K562 (cell line): Measurements from ENCODE around the gene TREX2. TPM values are rescaled to one million over a fixed set of nuclear protein-coding genes. Genes with fewer than 3 reads are reported as not detected.

Source experiments
- BCOR ChIP-seq: fragments of 450-650 bp; IDR thresholded peaks from 2 replicates; pipeline ENCODE4 v1.6.1; 2016
- CHD2 ChIP-seq: IDR thresholded peaks from 2 replicates; pipeline ENCODE4 v1.6.1; 2011; ENCODE audit warnings: low read depth, low read length
- ELF1 ChIP-seq: fragments of 200-800 bp; sonication (Bioruptor generic); IDR thresholded peaks from 2 replicates; pipeline ENCODE4 v1.6.1; 2016; ENCODE audit warnings: missing genetic modification characterization, missing compliant biosample characterization
- HNRNPH1 ChIP-seq: fragments of 200-400 bp; formaldehyde crosslinking; optimal IDR thresholded peaks from 2 replicates; pipeline ENCODE3; 2017; ENCODE audit warnings: low read depth, mild to moderate bottlenecking, low read length, moderate library complexity
- JUNB ChIP-seq: fragments of 450-650 bp; formaldehyde crosslinking; conservative IDR thresholded peaks from 2 replicates; pipeline ENCODE4 v1.4.0; 2020; ENCODE audit warnings: mild to moderate bottlenecking
- KLF1 ChIP-seq: fragments of 450-650 bp; IDR thresholded peaks from 2 replicates; pipeline ENCODE4 v1.6.1; 2016; ENCODE audit warnings: missing genetic modification characterization, missing compliant biosample characterization
- KLF13 ChIP-seq: fragments of 450-650 bp; IDR thresholded peaks from 2 replicates; pipeline ENCODE4 v1.6.1; 2016; ENCODE audit warnings: missing genetic modification characterization, low read depth, mild to moderate bottlenecking, missing compliant biosample characterization, moderate library complexity, borderline replicate concordance
- POLR2G ChIP-seq: fragments of 200-400 bp; formaldehyde crosslinking; IDR thresholded peaks from 2 replicates; pipeline ENCODE4 v1.6.1; 2017; ENCODE audit warnings: low read depth, mild to moderate bottlenecking, antibody characterized with exemption, low read length, moderate library complexity
- RAD51 ChIP-seq: fragments of 450-650 bp; IDR thresholded peaks from 2 replicates; pipeline ENCODE4 v1.7.1; 2016; ENCODE audit warnings: low read depth, mild to moderate bottlenecking, borderline replicate concordance
- RBM39 ChIP-seq: fragments of 200-400 bp; formaldehyde crosslinking; optimal IDR thresholded peaks from 2 replicates; pipeline ENCODE3; 2018; ENCODE audit warnings: low read depth, low read length
- SLC30A9 ChIP-seq: fragments of 250-450 bp; sonication (Bioruptor Pico); IDR thresholded peaks from 2 replicates; pipeline ENCODE4 v1.8.0; 2022; ENCODE audit warnings: mild to moderate bottlenecking, moderate library complexity
- XRCC5 ChIP-seq: fragments of 200-400 bp; formaldehyde crosslinking; IDR thresholded peaks from 2 replicates; pipeline ENCODE4 v1.6.1; 2017; ENCODE audit warnings: low read depth, mild to moderate bottlenecking, low read length
- ZFP36 ChIP-seq: fragments of 150-350 bp; IDR thresholded peaks from 2 replicates; pipeline ENCODE4 v1.6.1; 2018; ENCODE audit warnings: low read length, low read depth; ENCODE audit not compliant: partially characterized antibody
- ZNF766 ChIP-seq: fragments of 200-800 bp; sonication (Bioruptor generic); conservative IDR thresholded peaks from 2 replicates; pipeline ENCODE4 v1.6.1; 2016; ENCODE audit warnings: missing genetic modification characterization, missing compliant biosample characterization
- polyA plus RNA-seq, 8 experiments: library from polyadenylated mRNA; depleted of rRNA in 4 of 8; stranded (reverse) in 5 of 8; unstranded in 3 of 8; fragments of >200 nt; fragmentation: Nextera tagmentation in 2 of 8; fragmentation: Illumina TruSeq in 1 of 8; extraction: Ambion mirVana in 2 of 8; extraction: Trizol in 1 of 8; gene quantifications; 2 replicates each; pipeline versions ENCODE4 v1.2.1 to v1.2.3, GENCODE V29; 2011 to 2014; ENCODE audit warnings: inconsistent platforms in 1 of 8, missing spikeins in 1 of 8
- total RNA-seq, 7 experiments: library from RNA; depleted of rRNA in 6 of 7; stranded (reverse); fragments of >200 nt in 6 of 7; fragmentation: Illumina TruSeq in 2 of 7; extraction: Trizol in 2 of 7; gene quantifications; 2 replicates each; pipeline versions ENCODE4 v1.2.1 to v1.2.3, GENCODE V29; 2011 to 2021; ENCODE audit warnings: low replicate concordance in 1 of 7
- TF ChIP-seq, protein P1 (sequence below): fragments of 250-450 bp; sonication (Bioruptor Pico); IDR thresholded peaks from 2 replicates; pipeline ENCODE4 v1.4.0; 2020; ENCODE audit warnings: mild to moderate bottlenecking, moderate library complexity, borderline replicate concordance
- TF ChIP-seq, protein P2 (sequence below): fragments of 250-450 bp; sonication (Bioruptor Pico); IDR thresholded peaks from 2 replicates; pipeline ENCODE4 v1.9.0; 2021; ENCODE audit warnings: mild to moderate bottlenecking, inconsistent platforms
- TF ChIP-seq, protein P3 (sequence below): fragments of 450-650 bp; IDR thresholded peaks from 2 replicates; pipeline ENCODE4 v1.6.1; 2016; ENCODE audit warnings: mild to moderate bottlenecking
- TF ChIP-seq, protein P4 (sequence below): fragments of 450-650 bp; IDR thresholded peaks from 2 replicates; pipeline ENCODE4 v1.6.1; 2016; ENCODE audit warnings: borderline replicate concordance

The TREX2 gene
- total and polyA plus RNA-seq, 9 of the 15 experiments (the other 6 are each of a cell fraction or from before 2014, with no cell fraction given) = 0.07 to 1.5 (median 0.33) TPM; not detected in 2

DNA sequence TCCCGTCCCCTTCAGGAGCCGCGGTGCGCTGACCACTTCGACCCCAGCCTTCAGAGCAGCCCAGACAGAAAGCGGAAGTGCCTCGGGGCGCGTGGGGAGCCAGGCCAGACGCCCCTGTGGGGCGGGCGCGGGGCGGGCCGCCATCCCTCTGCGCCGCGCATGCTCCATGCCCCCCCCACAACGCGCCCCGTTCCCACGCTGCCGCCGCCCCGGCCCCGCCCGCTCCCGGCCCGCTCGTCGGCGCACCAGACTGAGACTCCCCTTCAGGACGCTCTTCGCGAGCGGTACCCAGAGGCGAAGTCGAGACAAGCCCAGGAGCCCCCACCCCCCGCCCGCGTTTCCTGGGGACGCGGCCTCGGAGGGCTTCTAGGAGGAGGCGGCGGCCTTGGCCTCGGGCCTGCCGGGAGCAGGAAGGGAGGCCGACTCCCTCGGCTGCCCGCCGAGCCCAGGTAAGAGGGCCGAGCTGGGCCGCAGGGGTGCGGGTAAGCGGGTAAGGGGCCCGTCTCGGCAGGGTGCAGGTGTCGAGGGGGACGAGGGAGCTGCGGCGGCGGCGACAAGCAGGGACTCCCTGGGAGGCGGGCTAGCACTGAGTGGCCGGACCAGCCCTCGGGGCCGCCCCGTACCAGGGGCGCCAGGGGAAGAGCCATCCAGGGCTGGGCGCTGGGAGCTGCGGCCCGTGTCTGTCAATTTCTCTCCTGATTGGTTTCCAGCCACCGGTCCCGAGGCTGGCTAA lies 34.4 kb downstream of the TREX2 start, which contains the start of gene ZFP92 (continued):
- TF ChIP-seq, protein P1, sequence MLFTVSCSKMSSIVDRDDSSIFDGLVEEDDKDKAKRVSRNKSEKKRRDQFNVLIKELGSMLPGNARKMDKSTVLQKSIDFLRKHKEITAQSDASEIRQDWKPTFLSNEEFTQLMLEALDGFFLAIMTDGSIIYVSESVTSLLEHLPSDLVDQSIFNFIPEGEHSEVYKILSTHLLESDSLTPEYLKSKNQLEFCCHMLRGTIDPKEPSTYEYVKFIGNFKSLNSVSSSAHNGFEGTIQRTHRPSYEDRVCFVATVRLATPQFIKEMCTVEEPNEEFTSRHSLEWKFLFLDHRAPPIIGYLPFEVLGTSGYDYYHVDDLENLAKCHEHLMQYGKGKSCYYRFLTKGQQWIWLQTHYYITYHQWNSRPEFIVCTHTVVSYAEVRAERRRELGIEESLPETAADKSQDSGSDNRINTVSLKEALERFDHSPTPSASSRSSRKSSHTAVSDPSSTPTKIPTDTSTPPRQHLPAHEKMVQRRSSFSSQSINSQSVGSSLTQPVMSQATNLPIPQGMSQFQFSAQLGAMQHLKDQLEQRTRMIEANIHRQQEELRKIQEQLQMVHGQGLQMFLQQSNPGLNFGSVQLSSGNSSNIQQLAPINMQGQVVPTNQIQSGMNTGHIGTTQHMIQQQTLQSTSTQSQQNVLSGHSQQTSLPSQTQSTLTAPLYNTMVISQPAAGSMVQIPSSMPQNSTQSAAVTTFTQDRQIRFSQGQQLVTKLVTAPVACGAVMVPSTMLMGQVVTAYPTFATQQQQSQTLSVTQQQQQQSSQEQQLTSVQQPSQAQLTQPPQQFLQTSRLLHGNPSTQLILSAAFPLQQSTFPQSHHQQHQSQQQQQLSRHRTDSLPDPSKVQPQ (CRISPR knock-in tag) = no peak
- TF ChIP-seq HNRNPH1 = no peak
- TF ChIP-seq ZNF766 = no peak
- TF ChIP-seq CHD2 = no peak
- no peak for TF ChIP-seq XRCC5
- TF ChIP-seq KLF1 = no peak
- peak; percentile 74 for TF ChIP-seq POLR2G
- TF ChIP-seq SLC30A9 (CRISPR knock-in tag) = no peak
- no peak for TF ChIP-seq RBM39
- TF ChIP-seq, protein P2, sequence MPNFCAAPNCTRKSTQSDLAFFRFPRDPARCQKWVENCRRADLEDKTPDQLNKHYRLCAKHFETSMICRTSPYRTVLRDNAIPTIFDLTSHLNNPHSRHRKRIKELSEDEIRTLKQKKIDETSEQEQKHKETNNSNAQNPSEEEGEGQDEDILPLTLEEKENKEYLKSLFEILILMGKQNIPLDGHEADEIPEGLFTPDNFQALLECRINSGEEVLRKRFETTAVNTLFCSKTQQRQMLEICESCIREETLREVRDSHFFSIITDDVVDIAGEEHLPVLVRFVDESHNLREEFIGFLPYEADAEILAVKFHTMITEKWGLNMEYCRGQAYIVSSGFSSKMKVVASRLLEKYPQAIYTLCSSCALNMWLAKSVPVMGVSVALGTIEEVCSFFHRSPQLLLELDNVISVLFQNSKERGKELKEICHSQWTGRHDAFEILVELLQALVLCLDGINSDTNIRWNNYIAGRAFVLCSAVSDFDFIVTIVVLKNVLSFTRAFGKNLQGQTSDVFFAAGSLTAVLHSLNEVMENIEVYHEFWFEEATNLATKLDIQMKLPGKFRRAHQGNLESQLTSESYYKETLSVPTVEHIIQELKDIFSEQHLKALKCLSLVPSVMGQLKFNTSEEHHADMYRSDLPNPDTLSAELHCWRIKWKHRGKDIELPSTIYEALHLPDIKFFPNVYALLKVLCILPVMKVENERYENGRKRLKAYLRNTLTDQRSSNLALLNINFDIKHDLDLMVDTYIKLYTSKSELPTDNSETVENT (CRISPR knock-in tag) = no peak
- TF ChIP-seq JUNB (CRISPR knock-in tag) = no peak
- TF ChIP-seq, protein P3, sequence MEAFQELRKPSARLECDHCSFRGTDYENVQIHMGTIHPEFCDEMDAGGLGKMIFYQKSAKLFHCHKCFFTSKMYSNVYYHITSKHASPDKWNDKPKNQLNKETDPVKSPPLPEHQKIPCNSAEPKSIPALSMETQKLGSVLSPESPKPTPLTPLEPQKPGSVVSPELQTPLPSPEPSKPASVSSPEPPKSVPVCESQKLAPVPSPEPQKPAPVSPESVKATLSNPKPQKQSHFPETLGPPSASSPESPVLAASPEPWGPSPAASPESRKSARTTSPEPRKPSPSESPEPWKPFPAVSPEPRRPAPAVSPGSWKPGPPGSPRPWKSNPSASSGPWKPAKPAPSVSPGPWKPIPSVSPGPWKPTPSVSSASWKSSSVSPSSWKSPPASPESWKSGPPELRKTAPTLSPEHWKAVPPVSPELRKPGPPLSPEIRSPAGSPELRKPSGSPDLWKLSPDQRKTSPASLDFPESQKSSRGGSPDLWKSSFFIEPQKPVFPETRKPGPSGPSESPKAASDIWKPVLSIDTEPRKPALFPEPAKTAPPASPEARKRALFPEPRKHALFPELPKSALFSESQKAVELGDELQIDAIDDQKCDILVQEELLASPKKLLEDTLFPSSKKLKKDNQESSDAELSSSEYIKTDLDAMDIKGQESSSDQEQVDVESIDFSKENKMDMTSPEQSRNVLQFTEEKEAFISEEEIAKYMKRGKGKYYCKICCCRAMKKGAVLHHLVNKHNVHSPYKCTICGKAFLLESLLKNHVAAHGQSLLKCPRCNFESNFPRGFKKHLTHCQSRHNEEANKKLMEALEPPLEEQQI = no peak
- peak; percentile 91 for TF ChIP-seq BCOR
- TF ChIP-seq ELF1 (tag) = peak; percentile 66
- TF ChIP-seq ZFP36 = peak; percentile 97
- TF ChIP-seq, protein P4, sequence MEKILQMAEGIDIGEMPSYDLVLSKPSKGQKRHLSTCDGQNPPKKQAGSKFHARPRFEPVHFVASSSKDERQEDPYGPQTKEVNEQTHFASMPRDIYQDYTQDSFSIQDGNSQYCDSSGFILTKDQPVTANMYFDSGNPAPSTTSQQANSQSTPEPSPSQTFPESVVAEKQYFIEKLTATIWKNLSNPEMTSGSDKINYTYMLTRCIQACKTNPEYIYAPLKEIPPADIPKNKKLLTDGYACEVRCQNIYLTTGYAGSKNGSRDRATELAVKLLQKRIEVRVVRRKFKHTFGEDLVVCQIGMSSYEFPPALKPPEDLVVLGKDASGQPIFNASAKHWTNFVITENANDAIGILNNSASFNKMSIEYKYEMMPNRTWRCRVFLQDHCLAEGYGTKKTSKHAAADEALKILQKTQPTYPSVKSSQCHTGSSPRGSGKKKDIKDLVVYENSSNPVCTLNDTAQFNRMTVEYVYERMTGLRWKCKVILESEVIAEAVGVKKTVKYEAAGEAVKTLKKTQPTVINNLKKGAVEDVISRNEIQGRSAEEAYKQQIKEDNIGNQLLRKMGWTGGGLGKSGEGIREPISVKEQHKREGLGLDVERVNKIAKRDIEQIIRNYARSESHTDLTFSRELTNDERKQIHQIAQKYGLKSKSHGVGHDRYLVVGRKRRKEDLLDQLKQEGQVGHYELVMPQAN = no peak
- no peak for TF ChIP-seq RAD51
- no peak for TF ChIP-seq KLF13
